Central memory CD8-positive, alpha-beta T cell (primary cell): Measurements from ENCODE around the gene CUBN.

ENCODE experiments used
- ATAC-seq: fragments of 150-1000 bp; cut with Tn5 transposase; replicated peaks from 2 replicates; pipeline ENCODE4 v1.10.0; 2022; ENCODE audit warnings: mild to moderate bottlenecking, moderate FRiP score, moderate number of reproducible peaks; ENCODE audit not compliant: poor library complexity, severe bottlenecking; ENCODE audit errors: extremely low read depth
- DNase-seq, 2 donors: peaks; one replicate each; pipeline ENCODE4 v3.0.0; 2021; ENCODE audit warnings: low spot score in 2 of 2
- H3K27ac Mint-ChIP-seq: one replicate; pipeline ENCODE4 v1.8.0; 2022; ENCODE audit warnings: low read depth, mild to moderate bottlenecking, moderate library complexity, mixed read lengths
- H3K27me3 Mint-ChIP-seq: one replicate; pipeline ENCODE4 v1.8.0; 2022; ENCODE audit warnings: mixed read lengths
- H3K36me3 Mint-ChIP-seq: one replicate; pipeline ENCODE4 v1.8.0; 2022; ENCODE audit warnings: mild to moderate bottlenecking, moderate library complexity, mixed read lengths; ENCODE audit not compliant: insufficient read depth
- H3K4me1 Mint-ChIP-seq: one replicate; pipeline ENCODE4 v1.8.0; 2022; ENCODE audit warnings: mixed read lengths
- H3K4me3 Mint-ChIP-seq: one replicate; pipeline ENCODE4 v1.8.0; 2022; ENCODE audit warnings: mild to moderate bottlenecking, moderate library complexity, mixed read lengths
- H3K9me3 Mint-ChIP-seq: one replicate; pipeline ENCODE4 v1.8.0; 2022; ENCODE audit warnings: mixed read lengths

The CUBN gene

DNA sequence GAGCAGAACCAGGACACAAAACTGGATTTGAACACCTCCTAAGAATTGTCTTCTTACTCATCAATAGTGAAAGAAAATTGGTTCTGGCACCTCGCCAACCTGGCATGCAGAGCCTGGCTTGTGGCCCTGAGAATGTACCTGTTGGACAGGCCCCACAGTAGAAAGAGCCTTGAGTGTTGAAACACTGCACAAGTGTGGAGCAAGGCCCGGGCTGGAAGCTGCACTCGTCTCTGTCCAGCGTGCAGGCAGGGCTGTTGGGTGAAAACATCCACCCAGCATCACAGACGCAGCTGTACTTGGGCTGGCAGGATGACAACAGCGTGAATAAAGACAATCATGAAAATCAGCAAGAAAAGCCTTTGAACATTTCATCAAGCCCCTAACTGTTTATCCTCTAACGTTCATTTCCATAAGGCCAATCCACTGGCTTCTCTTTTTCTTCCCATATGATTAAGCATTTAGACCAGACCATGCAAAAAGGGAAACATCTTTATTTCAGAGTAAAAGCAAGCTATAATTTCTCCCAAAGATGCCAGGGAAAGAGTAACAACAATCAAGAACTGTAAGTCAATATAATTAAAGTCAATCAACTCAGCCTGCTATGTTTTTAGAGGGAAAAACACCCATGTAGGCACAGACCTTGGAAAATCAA is 15.6 kb downstream of the CUBN start:
- H3K4me1 Mint-ChIP-seq, result no peaks in the 10 kb centered on the region
- peaks cover 2% of the 10 kb centered on the region for H3K36me3 Mint-ChIP-seq
- DNase-seq (no peak), ATAC-seq (no peak)
- H3K9me3 Mint-ChIP-seq, result no peaks in the 10 kb centered on the region
- H3K4me3 Mint-ChIP-seq, result no peak overlapping the region
- H3K27me3 Mint-ChIP-seq, result no peaks in the 10 kb centered on the region
- no peak overlapping the region for H3K27ac Mint-ChIP-seq

DNA sequence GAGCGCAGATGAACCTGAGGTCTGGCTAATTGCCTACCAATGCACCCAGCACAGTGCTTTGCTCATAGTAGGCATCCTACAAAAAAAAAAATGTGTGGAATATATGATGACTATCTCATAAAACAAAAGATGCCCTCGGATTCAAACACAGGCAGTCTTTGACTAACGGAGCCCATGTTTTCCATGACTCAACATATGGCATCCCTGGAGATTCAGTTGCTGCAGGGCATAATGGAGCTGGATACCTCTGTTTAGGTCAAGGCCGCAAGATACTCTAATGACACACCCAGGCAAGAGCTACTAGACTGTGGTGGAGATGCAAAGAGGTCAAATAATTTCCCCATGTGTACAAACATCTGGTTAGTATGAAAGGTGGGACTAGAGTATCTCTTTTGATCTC is 16.3 kb downstream of the CUBN start:
- Mint-ChIP-seq H3K27me3 (no peaks in the 10 kb centered on the region), H3K4me1 (no peaks in the 10 kb centered on the region), H3K36me3 (peaks cover 4% of the 10 kb centered on the region), H3K27ac (no peak overlapping the region), H3K4me3 (no peak overlapping the region), H3K9me3 (no peaks in the 10 kb centered on the region)
- DNase-seq (no peak), ATAC-seq (no peak)

DNA sequence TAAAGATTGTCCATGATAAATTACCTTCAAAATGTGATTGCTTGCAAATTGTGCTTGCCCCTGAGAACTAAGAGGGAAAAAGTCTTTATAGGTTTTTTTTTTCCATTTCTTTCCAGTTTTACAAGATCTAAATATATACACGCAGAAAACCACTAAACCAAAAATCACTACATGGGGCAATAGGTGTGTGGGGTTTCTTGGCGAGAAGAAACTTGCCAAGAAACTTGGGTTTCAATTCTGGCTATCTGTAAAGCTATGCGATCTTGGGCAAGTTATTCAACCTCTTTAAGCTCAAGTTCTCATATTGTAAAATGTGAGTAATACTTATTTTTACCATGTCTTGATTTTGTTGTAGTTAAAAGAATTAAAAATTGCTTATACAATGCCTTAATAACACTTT is 17.0 kb downstream of the CUBN start:
- DNase-seq (no peak), ATAC-seq (no peak)
- peaks cover 2% of the 10 kb centered on the region for H3K36me3 Mint-ChIP-seq
- no peak overlapping the region for H3K4me3 Mint-ChIP-seq
- H3K27me3 Mint-ChIP-seq, result no peaks in the 10 kb centered on the region
- H3K9me3 Mint-ChIP-seq, result no peaks in the 10 kb centered on the region
- no peaks in the 10 kb centered on the region for H3K4me1 Mint-ChIP-seq
- no peak overlapping the region for H3K27ac Mint-ChIP-seq

DNA sequence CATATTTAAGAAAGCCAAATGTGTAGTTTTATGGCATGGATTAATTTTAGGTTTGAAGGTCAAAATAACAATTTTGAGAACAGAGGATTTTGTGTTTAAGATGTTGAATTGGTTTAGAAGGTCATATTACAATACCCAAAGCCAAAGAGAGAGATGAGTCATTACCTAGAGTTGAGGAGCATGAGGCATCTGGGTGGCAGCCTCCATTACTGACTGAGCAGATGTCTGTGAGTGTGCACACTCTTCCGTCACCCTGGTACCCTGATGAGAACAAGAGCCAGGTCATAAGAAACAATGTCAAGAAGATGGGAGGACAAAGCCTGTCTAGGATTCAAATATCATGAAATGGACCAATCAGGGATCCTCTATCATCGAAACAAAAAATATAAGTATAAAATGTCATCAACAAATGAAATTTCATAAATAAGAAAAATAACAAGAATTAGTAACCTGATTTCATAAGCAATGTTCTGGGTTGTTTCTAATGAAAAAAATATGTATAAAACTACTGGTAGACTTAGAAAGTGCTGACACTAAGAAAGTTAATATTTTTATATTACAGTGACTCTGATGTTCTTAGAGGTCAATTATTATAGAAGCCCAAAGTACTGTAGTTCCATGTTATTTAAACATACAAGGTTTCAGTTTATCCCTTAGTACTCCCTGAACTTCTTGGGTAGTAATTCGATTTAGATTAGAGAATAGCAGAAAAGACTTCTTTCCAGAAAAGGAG is 20.0 kb downstream of the CUBN start:
- Mint-ChIP-seq H3K36me3 (peaks cover 2% of the 10 kb centered on the region), H3K4me3 (no peak overlapping the region), H3K27ac (no peak overlapping the region), H3K4me1 (no peaks in the 10 kb centered on the region), H3K9me3 (no peaks in the 10 kb centered on the region), H3K27me3 (no peaks in the 10 kb centered on the region)
- no peak for DNase-seq
- no peak for ATAC-seq

DNA sequence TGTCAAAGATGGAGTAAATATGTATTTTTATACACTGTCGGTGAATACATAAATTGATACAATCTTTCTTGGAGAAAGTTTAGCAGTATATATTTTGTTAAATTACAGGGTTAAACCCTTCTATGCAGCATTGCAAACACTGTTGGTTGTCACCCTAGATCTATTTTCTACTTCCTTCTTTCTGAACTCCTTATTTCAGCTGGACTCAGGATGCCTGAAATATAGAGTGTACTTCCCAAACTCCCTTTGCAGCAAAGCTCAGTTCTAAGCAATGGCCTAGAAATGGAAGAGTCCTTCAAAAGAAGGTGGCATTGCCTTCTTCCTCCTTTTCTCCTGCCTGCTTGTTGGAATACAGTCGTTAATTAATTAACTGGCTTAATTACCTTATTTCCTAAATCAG is 20.6 kb downstream of the CUBN start:
- peaks cover 2% of the 10 kb centered on the region for H3K36me3 Mint-ChIP-seq

DNA sequence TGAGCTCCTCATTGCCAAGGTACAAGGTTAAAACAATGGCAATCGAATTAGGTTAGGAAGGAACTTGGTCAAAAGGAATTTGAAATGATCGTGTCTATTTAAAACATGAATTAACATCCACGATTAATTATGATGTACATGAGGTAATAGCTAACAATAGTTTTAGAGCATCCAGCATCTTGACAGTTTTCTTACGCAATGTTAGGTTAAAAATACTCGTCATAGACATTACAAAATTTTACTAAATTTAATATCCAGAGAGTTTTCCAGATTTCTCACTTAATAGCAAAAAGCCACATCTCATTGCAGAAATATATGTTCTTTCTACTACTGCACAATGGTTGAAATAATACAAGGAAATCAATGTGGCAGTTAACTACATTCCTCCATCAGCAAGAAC is 22.6 kb downstream of the CUBN start:
- H3K27ac Mint-ChIP-seq, result no peak overlapping the region
- DNase-seq, result no peak
- no peak overlapping the region for H3K4me3 Mint-ChIP-seq
- H3K36me3 Mint-ChIP-seq, result peaks cover 3% of the 10 kb centered on the region
- no peaks in the 10 kb centered on the region for H3K4me1 Mint-ChIP-seq
- no peaks in the 10 kb centered on the region for H3K9me3 Mint-ChIP-seq
- no peaks in the 10 kb centered on the region for H3K27me3 Mint-ChIP-seq
- ATAC-seq, result no peak

More for the DNA sequence above, 20.6 kb downstream of the CUBN start:
- no peaks in the 10 kb centered on the region for H3K9me3 Mint-ChIP-seq
- no peak for DNase-seq
- H3K27ac Mint-ChIP-seq, result no peak overlapping the region
- H3K27me3 Mint-ChIP-seq, result no peaks in the 10 kb centered on the region
- H3K4me1 Mint-ChIP-seq, result no peaks in the 10 kb centered on the region
- H3K4me3 Mint-ChIP-seq, result no peak overlapping the region
- ATAC-seq, result no peak

DNA sequence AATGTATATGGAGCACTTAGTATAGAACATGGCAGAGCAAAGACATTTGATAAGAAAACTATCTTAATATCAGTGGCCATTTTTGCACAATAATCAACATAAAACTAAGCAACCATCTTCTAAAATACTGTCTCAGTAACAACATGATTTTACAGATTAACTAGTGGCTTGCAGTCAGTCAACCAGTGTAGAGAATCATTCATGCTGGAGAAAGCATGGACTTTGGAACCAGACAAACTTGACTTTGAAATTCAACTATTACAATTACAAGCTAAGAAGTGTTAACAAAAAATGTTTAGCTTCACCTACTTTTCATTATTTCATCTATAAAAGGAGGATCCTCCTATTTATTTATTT is 27.7 kb downstream of the CUBN start:
- ATAC-seq (no peak), DNase-seq (no peak)
- Mint-ChIP-seq H3K4me1 (no peaks in the 10 kb centered on the region), H3K9me3 (no peaks in the 10 kb centered on the region), H3K27ac (no peak overlapping the region), H3K27me3 (no peaks in the 10 kb centered on the region), H3K36me3 (peaks cover 5% of the 10 kb centered on the region), H3K4me3 (no peak overlapping the region)

DNA sequence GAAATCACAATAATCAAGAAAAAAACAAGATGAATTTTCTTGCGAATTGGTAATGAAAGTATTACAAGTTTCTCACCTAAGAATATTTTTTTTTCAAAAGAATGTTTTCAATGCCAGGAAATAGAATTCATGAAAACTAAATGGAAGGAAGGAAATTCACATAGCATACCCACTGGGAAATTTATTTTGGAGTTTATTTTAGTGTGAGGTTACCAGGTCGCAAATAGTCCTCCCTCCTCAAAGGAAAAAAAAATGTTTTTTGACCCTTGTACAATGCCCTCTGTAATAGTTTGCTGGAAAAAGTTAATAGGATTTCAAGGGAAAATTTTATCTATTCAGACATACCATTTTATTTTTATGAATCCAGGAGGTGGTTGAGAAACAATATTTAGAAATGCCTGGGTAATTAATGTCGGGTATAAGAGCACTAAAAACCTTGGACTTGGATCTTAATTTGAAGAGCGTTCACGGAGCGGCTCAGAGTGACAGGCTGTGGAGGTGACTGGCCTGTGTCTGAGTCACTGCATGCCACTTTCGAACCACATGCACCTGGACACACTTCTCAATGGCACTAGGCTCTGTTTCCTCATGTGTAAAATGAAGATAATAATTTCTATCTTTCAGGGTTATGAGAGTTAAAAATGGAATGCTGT is 28.2 kb downstream of the CUBN start:
- Mint-ChIP-seq H3K36me3 (peaks cover 5% of the 10 kb centered on the region), H3K4me1 (no peaks in the 10 kb centered on the region), H3K27ac (no peak overlapping the region)

DNA sequence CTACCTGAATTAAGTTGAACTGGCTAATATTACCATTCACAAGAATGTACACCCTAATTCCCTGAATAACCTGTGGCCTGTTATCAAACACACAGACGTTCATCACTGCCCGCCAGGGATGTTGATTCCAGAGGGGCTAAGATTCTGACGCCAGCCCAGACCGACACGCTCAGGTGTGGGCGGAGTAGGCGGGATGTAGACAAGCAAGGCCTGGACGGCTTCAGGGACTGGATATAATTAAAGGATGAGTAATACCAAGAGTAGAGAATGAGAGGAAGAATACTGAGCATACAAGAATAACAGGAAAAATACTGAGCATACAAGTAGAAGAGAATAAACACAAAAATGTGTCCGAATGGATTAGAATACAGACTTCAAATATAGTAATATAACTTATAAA is 29.0 kb downstream of the CUBN start:
- Mint-ChIP-seq H3K27me3 (no peaks in the 10 kb centered on the region), H3K27ac (no peak overlapping the region), H3K4me3 (no peak overlapping the region), H3K4me1 (no peaks in the 10 kb centered on the region), H3K36me3 (peaks cover 5% of the 10 kb centered on the region), H3K9me3 (no peaks in the 10 kb centered on the region)
- ATAC-seq (no peak), DNase-seq (no peak)

More for the DNA sequence above, 28.2 kb downstream of the CUBN start:
- no peaks in the 10 kb centered on the region for H3K27me3 Mint-ChIP-seq
- ATAC-seq, result no peak
- H3K9me3 Mint-ChIP-seq, result no peaks in the 10 kb centered on the region
- no peak for DNase-seq
- no peak overlapping the region for H3K4me3 Mint-ChIP-seq

DNA sequence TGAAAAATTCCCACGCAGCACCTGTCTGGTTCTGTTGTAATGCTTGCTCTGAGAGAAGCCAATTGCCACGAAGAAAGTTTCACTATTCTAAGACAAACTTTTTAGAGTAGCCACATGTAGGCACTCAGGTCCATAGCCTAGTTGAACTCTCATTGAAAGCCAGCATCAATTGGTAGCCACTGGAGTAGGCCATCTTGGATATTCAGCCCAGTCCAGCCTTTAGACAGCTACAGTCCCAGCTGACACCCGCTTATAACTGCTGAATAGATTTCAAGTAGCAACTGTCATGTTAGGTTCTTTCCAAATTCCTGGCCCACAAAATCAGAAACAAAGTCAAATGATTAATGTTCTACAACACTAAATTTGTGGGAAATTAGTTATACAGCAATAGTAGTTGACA is 31.6 kb downstream of the CUBN start:
- Mint-ChIP-seq H3K36me3 (peaks cover 3% of the 10 kb centered on the region), H3K4me3 (no peak overlapping the region), H3K27me3 (no peaks in the 10 kb centered on the region), H3K27ac (no peak overlapping the region), H3K9me3 (no peaks in the 10 kb centered on the region), H3K4me1 (no peaks in the 10 kb centered on the region)
- DNase-seq (no peak), ATAC-seq (no peak)

DNA sequence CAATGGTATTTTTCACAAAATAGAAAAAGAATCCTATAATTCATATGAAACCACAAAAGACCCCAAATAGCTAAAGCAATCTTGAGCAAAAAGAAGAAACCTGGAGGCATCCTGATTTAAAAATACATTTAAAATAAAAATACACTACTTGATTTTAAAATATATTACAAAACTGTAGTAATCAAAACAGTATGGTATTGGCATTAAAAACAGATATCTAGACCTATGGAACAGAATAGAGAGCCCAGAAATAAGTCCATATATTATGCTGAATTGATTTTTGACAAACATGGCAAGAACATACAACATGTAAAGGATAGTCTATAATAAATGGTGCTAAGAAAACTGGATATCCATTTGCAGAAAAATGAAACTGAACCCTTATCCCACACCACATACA is 34.8 kb downstream of the CUBN start:
- DNase-seq, result no peak
- no peak for ATAC-seq
- no peaks in the 10 kb centered on the region for H3K9me3 Mint-ChIP-seq
- no peak overlapping the region for H3K27ac Mint-ChIP-seq
- no peak overlapping the region for H3K4me3 Mint-ChIP-seq
- H3K4me1 Mint-ChIP-seq, result peaks cover 6% of the 10 kb centered on the region
- no peaks in the 10 kb centered on the region for H3K27me3 Mint-ChIP-seq
- peaks cover 3% of the 10 kb centered on the region for H3K36me3 Mint-ChIP-seq

DNA sequence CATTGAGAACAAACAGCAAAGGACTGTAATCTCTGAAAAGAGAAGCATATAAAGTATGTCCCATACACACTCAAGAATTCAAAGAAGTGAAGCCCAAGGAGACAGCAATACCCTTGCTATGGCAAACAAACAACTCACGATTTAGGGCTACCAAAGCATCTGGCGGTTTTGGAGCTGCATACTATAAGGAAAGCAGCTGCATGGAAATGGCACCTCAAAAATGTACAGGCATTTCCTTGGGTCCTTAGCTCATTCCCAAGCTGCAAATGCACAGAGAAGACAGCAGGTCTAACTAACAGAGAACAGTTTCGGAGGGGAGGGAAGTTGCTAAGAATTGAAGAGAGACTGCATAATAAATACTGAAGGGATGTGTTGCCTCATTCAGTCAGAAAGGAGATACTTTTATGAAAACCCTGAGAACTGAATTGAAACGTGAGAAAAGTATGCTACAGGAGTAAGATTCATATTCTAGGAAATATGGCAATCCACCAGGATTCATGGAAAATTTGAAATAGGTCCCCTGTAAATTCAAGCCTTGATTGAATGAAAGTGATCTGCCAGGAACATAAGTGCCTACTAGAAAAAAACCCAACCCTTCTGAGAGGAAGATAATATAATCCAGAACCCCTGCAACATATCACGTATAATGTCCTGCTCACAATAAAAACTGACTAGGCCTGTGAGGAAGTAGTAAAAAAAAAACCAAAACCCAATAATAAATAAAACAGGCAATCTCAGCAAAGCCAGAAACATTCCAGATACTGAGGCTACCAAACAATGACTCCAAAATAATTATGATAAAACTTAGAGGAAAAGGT is 36.4 kb downstream of the CUBN start:
- Mint-ChIP-seq H3K4me1 (peaks cover 6% of the 10 kb centered on the region), H3K27me3 (no peaks in the 10 kb centered on the region), H3K9me3 (no peaks in the 10 kb centered on the region), H3K36me3 (no peaks in the 10 kb centered on the region), H3K27ac (no peak overlapping the region), H3K4me3 (no peak overlapping the region)
- DNase-seq (no peak), ATAC-seq (no peak)
